HG02642 (cell line): ENCODE results near the gene KRTAP4-16.
"Not testable (repeated sequence)": the region's sequence is repeated elsewhere in the genome, so short reads cannot be mapped to it uniquely, and the experiment has no call there.

Experiments
- ATAC-seq: cut with Tn5 transposase; IDR thresholded peaks from one replicate; pipeline ENCODE4 v1.9.1; 2021; ENCODE audit warnings: mild to moderate bottlenecking; ENCODE audit not compliant: unreplicated experiment, poor library complexity

Gene KRTAP4-16

GRCh38 chr17:41082626-41083025, 19.4 kb downstream of the KRTAP4-16 start:
- ATAC-seq, result no peak

GRCh38 chr17:41076788-41077187, 25.2 kb downstream of the KRTAP4-16 start:
- no peak for ATAC-seq

GRCh38 chr17:41073676-41074075, 28.3 kb downstream of the KRTAP4-16 start:
- ATAC-seq, result no peak

- no peak for ATAC-seq
Measured at GRCh38 chr17:41071606-41072360, 30.2 kb downstream of the KRTAP4-16 start.

- ATAC-seq, result no peak
Measured at GRCh38 chr17:41069031-41069430, 33.0 kb downstream of the KRTAP4-16 start.

GRCh38 chr17:41067281-41067680, 34.7 kb downstream of the KRTAP4-16 start:
- no peak for ATAC-seq

GRCh38 chr17:41065829-41066624, 36.0 kb downstream of the KRTAP4-16 start, which contains the start of gene KRTAP2-4:
Gene KRTAP2-4 (minus strand): TSS chr17:41065879. CDS start chr17:41065845, 34 bp downstream.
- ATAC-seq, result no peak

GRCh38 chr17:41065016-41065689, 36.9 kb downstream of the KRTAP4-16 start:
- ATAC-seq, result not testable (repeated sequence)

GRCh38 chr17:41064301-41064700, 37.7 kb downstream of the KRTAP4-16 start:
- ATAC-seq, result no peak

GRCh38 chr17:41063449-41063848, 38.6 kb downstream of the KRTAP4-16 start:
- no peak for ATAC-seq

- no peak for ATAC-seq
Measured at GRCh38 chr17:41061964-41062363, 40.0 kb downstream of the KRTAP4-16 start.

- no peak for ATAC-seq
Measured at GRCh38 chr17:41060052-41060604, 41.9 kb downstream of the KRTAP4-16 start, which contains the start of gene KRTAP2-3. Gene KRTAP2-3 (minus strand): TSS chr17:41060114. CDS start chr17:41060050, 64 bp downstream.

- ATAC-seq, result not testable (repeated sequence)
Measured at GRCh38 chr17:41059276-41060051, 42.5 kb downstream of the KRTAP4-16 start.

- no peak for ATAC-seq
Measured at GRCh38 chr17:41058741-41059140, 43.3 kb downstream of the KRTAP4-16 start.

GRCh38 chr17:41057547-41057946, 44.5 kb downstream of the KRTAP4-16 start:
- ATAC-seq, result no peak

GRCh38 chr17:41055130-41055529, 46.9 kb downstream of the KRTAP4-16 start, which contains the start of gene KRTAP2-2:
Gene KRTAP2-2 (minus strand): TSS chr17:41055230. CDS start chr17:41055211, 19 bp downstream.
- not testable (repeated sequence) for ATAC-seq

- not testable (repeated sequence) for ATAC-seq
Measured at GRCh38 chr17:41054556-41054955, 47.5 kb downstream of the KRTAP4-16 start.

GRCh38 chr17:41054025-41054424, 48.0 kb downstream of the KRTAP4-16 start:
- no peak for ATAC-seq

- no peak for ATAC-seq
Measured at GRCh38 chr17:41052566-41052965, 49.4 kb downstream of the KRTAP4-16 start.
